ENCODE measurements around the gene DNAJB2. TPM values are rescaled to one million over a fixed set of nuclear protein-coding genes. Genes with fewer than 3 reads are reported as not detected.

DNAJB2 gene
- total RNA-seq, 4 donors from 2014 or later, result 125 to 152 (median 140) TPM

DNA sequence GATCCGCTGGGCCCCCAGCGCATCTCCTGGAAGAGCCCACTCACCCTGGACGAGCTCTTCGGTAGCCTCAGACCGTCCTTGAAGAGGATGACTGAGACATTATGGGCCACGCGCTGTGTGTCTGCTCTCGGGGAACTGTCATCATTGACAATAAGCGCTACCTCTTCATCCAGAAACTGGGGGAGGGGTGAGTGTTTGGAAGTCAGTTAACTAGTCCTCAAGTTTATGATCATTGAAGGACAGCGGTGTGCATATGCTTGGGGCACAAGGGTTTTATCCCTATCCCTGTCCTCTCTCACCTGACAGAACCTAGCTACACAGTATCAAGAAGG, 33.3 kb upstream of the DNAJB2 start:
- DNase-seq (ENCODE audit: low spot score in 2 of 2), result no peak
- TF ChIP-seq POLR2A (IDR thresholded peaks at IDR 0.05), result no peak
- TF ChIP-seq, protein P1, sequence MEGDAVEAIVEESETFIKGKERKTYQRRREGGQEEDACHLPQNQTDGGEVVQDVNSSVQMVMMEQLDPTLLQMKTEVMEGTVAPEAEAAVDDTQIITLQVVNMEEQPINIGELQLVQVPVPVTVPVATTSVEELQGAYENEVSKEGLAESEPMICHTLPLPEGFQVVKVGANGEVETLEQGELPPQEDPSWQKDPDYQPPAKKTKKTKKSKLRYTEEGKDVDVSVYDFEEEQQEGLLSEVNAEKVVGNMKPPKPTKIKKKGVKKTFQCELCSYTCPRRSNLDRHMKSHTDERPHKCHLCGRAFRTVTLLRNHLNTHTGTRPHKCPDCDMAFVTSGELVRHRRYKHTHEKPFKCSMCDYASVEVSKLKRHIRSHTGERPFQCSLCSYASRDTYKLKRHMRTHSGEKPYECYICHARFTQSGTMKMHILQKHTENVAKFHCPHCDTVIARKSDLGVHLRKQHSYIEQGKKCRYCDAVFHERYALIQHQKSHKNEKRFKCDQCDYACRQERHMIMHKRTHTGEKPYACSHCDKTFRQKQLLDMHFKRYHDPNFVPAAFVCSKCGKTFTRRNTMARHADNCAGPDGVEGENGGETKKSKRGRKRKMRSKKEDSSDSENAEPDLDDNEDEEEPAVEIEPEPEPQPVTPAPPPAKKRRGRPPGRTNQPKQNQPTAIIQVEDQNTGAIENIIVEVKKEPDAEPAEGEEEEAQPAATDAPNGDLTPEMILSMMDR (IDR thresholded peaks at IDR 0.05), result no peak
- WGBS, 2 donors, result 10 to 20% methylated on average over 10 of the region's 10 CpGs
- H3K4me3 ChIP-seq (ENCODE audit: low read depth, poor library complexity, severe bottlenecking), result peak overlapping the region; percentile 79
- intact Hi-C loops (cut with DNase I; ENCODE audit: low total_unique reads), result no loop called here

DNA sequence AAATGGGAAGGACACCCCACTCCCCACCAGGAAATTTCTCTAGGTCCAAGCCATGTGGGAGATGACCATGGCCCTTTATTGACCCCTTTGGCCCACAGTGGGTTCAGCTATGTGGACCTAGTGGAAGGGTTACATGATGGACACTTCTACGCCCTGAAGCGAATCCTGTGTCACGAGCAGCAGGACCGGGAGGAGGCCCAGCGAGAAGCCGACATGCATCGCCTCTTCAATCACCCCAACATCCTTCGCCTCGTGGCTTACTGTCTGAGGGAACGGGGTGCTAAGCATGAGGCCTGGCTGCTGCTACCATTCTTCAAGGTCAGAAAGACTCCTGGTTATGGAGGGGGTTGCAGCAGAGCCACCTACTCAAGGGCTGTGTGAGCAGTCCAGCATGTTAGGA, 32.6 kb upstream of the DNAJB2 start:
- intact Hi-C loops (cut with DNase I; ENCODE audit: low total_unique reads), result no loop called here
- WGBS, 2 donors, result 94 to 95% methylated on average over 10 of the region's 10 CpGs
- no peak for DNase-seq (ENCODE audit: low spot score in 2 of 2)

GRCh38 chr2:219247678-219248642, 31.2 kb upstream of the DNAJB2 start:
- TF ChIP-seq POLR2A (IDR thresholded peaks at IDR 0.05), result no peak
- TF ChIP-seq, protein P1 (IDR thresholded peaks at IDR 0.05), result no peak
- intact Hi-C loops (cut with DNase I; ENCODE audit: low total_unique reads), result no loop called here
- no peak overlapping the region for H3K4me3 ChIP-seq (ENCODE audit: low read depth, poor library complexity, severe bottlenecking)

More for the DNA sequence above, 32.6 kb upstream of the DNAJB2 start:
- TF ChIP-seq, protein P1 (IDR thresholded peaks at IDR 0.05), result no peak
- no peak for TF ChIP-seq POLR2A (IDR thresholded peaks at IDR 0.05)
- H3K4me3 ChIP-seq (ENCODE audit: low read depth, poor library complexity, severe bottlenecking), result no peak overlapping the region

GRCh38 chr2:219248845-219249202, 30.3 kb upstream of the DNAJB2 start:
- no peak overlapping the region for H3K4me3 ChIP-seq (ENCODE audit: low read depth, poor library complexity, severe bottlenecking)
- intact Hi-C loops (cut with DNase I; ENCODE audit: low total_unique reads), result no loop called here
- TF ChIP-seq, protein P1 (IDR thresholded peaks at IDR 0.05), result no peak
- TF ChIP-seq POLR2A (IDR thresholded peaks at IDR 0.05), result no peak
- WGBS, 2 donors, result 32 to 54% methylated on average over 2 of the region's 2 CpGs
- no peak for DNase-seq (ENCODE audit: low spot score in 2 of 2)

More at GRCh38 chr2:219247678-219248642, 31.2 kb upstream of the DNAJB2 start:
- DNase-seq (ENCODE audit: low spot score in 2 of 2), result no peak
- 78 to 88% methylated on average over 17 of the region's 17 CpGs for WGBS, 2 donors

DNA sequence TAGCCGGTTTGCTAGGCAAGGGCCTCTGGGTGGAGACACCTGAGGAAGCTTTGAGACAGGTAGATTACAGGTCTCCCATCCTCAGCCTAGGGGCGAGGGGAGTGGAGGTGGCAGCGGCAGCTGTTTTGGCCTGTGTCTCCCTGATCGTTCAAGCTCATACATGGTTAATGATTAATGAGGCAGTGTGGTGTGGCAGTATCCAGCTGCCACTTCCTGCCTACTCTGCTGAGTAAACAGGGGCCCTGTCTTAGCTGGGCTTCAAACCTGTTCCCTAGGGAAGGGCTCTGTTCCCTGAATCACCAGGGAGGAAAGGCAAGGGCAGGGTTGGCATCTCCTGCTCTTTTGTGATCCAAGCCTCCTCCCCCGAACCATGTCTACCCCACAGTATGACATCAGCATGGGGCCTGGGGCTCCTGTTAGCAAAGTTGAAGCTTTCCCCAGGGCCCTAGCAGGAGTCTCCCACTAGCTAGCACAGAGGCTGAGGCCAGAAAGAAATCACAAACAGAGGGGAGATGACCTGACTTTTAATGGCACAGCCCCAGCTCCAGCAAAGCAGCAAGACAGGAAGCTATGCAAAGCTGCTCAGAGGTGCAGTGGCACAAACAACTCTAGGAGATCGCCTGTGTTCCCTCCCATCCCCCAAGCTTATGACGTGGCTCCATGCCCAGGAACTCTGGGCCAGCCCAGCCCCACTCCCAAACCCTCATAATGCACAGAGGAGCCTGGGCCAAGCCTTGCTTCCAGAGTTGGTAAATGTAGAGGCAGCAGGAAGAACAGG, 29.8 kb upstream of the DNAJB2 start:
- TF ChIP-seq POLR2A (IDR thresholded peaks at IDR 0.05), result no peak
- TF ChIP-seq, protein P1 (IDR thresholded peaks at IDR 0.05), result no peak
- intact Hi-C loops (cut with DNase I; ENCODE audit: low total_unique reads), result no loop called here
- no peak overlapping the region for H3K4me3 ChIP-seq (ENCODE audit: low read depth, poor library complexity, severe bottlenecking)
- peak; percentile 84 to 95 for DNase-seq (ENCODE audit: low spot score in 2 of 2)
- WGBS, 2 donors, result 13 to 23% methylated on average over 7 of the region's 7 CpGs

Measured in lower leg skin (tissue), 4 donors.